ENCODE data around the gene MFSD1.

DNA sequence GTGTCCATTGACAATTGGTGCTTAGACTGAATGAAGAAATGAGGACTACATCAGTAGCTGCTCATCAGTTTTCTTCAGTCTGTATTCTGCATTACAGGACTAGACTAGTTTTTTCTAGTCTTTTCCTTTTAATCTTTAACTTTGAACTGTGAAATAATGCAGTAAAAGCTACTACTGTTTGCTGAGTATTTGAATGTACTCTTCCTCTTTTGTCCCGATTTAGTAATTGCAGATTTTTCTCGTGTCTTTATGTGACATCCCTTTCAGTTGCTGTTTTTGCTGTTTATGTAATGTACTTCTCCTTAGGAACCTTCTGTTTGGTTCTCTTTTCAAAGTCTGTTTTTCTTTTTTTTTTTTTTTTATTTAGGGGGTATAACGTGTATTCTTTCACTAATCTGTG lies 17.4 kb downstream of the MFSD1 start:
- TF ChIP-seq CTCF (IDR thresholded peaks at IDR 0.05), result no peak
- no peak for TF ChIP-seq EZH2 (IDR thresholded peaks at IDR 0.05; ENCODE audit: borderline replicate concordance, insufficient read depth, low read depth, low read length, poor library complexity, severe bottlenecking)
